Liver (tissue), 9 donors: Measurements from ENCODE around the gene BLVRA. TPM values are rescaled to one million over a fixed set of nuclear protein-coding genes. Genes with fewer than 3 reads are reported as not detected.

ENCODE experiments used
- DNase-seq: peaks from one replicate; pipeline ENCODE4 v3.0.0-alpha.2; 2017; ENCODE audit warnings: low spot score
- H3K27ac ChIP-seq, 2 donors: one replicate each; pipeline ENCODE4 v1.7.0; 2013; ENCODE audit warnings: inconsistent platforms in 2 of 2, low read length in 2 of 2, control low read depth in 1 of 2, low read depth in 1 of 2, mild to moderate bottlenecking in 1 of 2
- H3K27me3 ChIP-seq, 4 donors: one replicate each; pipeline versions ENCODE4 v1.6.1 to v1.7.0; 2013; ENCODE audit warnings: low read length in 3 of 4, inconsistent platforms in 1 of 4, mild to moderate bottlenecking in 1 of 4, moderate library complexity in 1 of 4; ENCODE audit not compliant: control insufficient read depth in 4 of 4, insufficient read depth in 4 of 4
- H3K36me3 ChIP-seq, 4 donors: one replicate each; pipeline versions ENCODE4 v1.6.1 to v1.7.0; 2013; ENCODE audit warnings: low read length in 3 of 4, mild to moderate bottlenecking in 3 of 4, low read depth in 1 of 4, moderate library complexity in 1 of 4; ENCODE audit not compliant: control insufficient read depth in 4 of 4, insufficient read depth in 3 of 4
- H3K4me1 ChIP-seq, 4 donors: one replicate each; pipeline versions ENCODE4 v1.6.1 to v1.7.0; 2013; ENCODE audit warnings: low read length in 3 of 4, mild to moderate bottlenecking in 3 of 4, moderate library complexity in 1 of 4; ENCODE audit not compliant: control insufficient read depth in 4 of 4, insufficient read depth in 4 of 4
- H3K4me3 ChIP-seq, 3 donors: one replicate each; pipeline versions ENCODE4 v1.6.1 to v1.7.0; 2013; ENCODE audit warnings: low read length in 3 of 3, control low read depth in 1 of 3, low read depth in 1 of 3, mild to moderate bottlenecking in 1 of 3
- H3K9ac ChIP-seq, 2 donors: one replicate each; pipeline ENCODE4 v1.7.0; 2013; ENCODE audit warnings: low read length in 2 of 2, mild to moderate bottlenecking in 2 of 2, moderate library complexity in 2 of 2, control low read depth in 1 of 2, low read depth in 1 of 2
- H3K9me3 ChIP-seq, 4 donors: one replicate each; pipeline versions ENCODE4 v1.6.1 to v1.7.0; 2013; ENCODE audit warnings: low read length in 3 of 4; ENCODE audit not compliant: control insufficient read depth in 4 of 4
- CTCF ChIP-seq: fragments of 150-350 bp; IDR thresholded peaks from 2 replicates; pipeline ENCODE4 v1.5.1; 2017; ENCODE audit warnings: improper control_type of control experiment, low read depth, low read length; ENCODE audit not compliant: missing input control
- EGR1 ChIP-seq, 2 donors: IDR thresholded peaks; 2 replicates each; pipeline ENCODE4 v1.6.1; 2016 to 2018; ENCODE audit warnings: antibody characterized with exemption in 2 of 2, low read depth in 2 of 2
- FOXA1 ChIP-seq: IDR thresholded peaks from 2 replicates; pipeline ENCODE4 v1.6.1; 2016; ENCODE audit warnings: antibody characterized with exemption
- FOXA2 ChIP-seq: IDR thresholded peaks from 2 replicates; pipeline ENCODE4 v1.6.1; 2016; ENCODE audit warnings: antibody characterized with exemption
- GABPA ChIP-seq, 2 donors: IDR thresholded peaks in 1 of 2; conservative IDR thresholded peaks in 1 of 2; 2 replicates each; pipeline ENCODE4 v1.6.1; 2016; ENCODE audit warnings: antibody characterized with exemption in 2 of 2, mild to moderate bottlenecking in 1 of 2, moderate library complexity in 1 of 2
- HNF4A ChIP-seq, 2 donors: conservative IDR thresholded peaks; 2 replicates each; pipeline ENCODE4 v1.6.1; 2016; ENCODE audit warnings: antibody characterized with exemption in 2 of 2, mild to moderate bottlenecking in 2 of 2
- HNF4G ChIP-seq: IDR thresholded peaks from 2 replicates; pipeline ENCODE4 v1.6.1; 2016; ENCODE audit warnings: antibody characterized with exemption
- JUND ChIP-seq, 2 donors: IDR thresholded peaks; 2 replicates each; pipeline ENCODE4 v1.6.1; 2016; ENCODE audit warnings: antibody characterized with exemption in 2 of 2
- MAX ChIP-seq: IDR thresholded peaks from 2 replicates; pipeline ENCODE4 v1.6.1; 2016; ENCODE audit warnings: antibody characterized with exemption
- NR2F2 ChIP-seq: IDR thresholded peaks from 2 replicates; pipeline ENCODE4 v1.6.1; 2016; ENCODE audit warnings: antibody characterized with exemption
- RAD21 ChIP-seq, 2 donors: IDR thresholded peaks; 2 replicates each; pipeline ENCODE4 v1.6.1; 2016; ENCODE audit warnings: antibody characterized with exemption in 2 of 2, mild to moderate bottlenecking in 2 of 2
- REST ChIP-seq: IDR thresholded peaks from 2 replicates; pipeline ENCODE4 v1.6.1; 2016; ENCODE audit warnings: antibody characterized with exemption, mild to moderate bottlenecking
- RXRA ChIP-seq, 2 donors: IDR thresholded peaks; 2 replicates each; pipeline ENCODE4 v1.6.1; 2017 to 2018; ENCODE audit warnings: antibody characterized with exemption in 2 of 2, mild to moderate bottlenecking in 1 of 2
- YY1 ChIP-seq: IDR thresholded peaks from 2 replicates; pipeline ENCODE4 v1.6.1; 2016; ENCODE audit warnings: antibody characterized with exemption, mild to moderate bottlenecking
- ZBTB33 ChIP-seq: IDR thresholded peaks from 2 replicates; pipeline ENCODE4 v1.6.1; 2016; ENCODE audit warnings: antibody characterized with exemption
- WGBS: extraction: QIAGEN DNeasy Blood & Tissue Kit; methylation state at CpG from one replicate; pipeline ENCODE4 v1.1.7; 2013; 5-methylcytosine and 5-hydroxymethylcytosine counted together
- polyA plus RNA-seq, 2 donors: library from polyadenylated mRNA; stranded (reverse) in 1 of 2; unstranded in 1 of 2; fragments of 200-250 nt in 1 of 2; fragments of >200 nt in 1 of 2; fragmentation: Nextera tagmentation in 1 of 2; extraction: Ambion mirVana in 1 of 2; gene quantifications; one replicate each; pipeline versions ENCODE4 v1.2.1 to v1.2.3, GENCODE V29; 2013 to 2015
- total RNA-seq, 2 donors: library from RNA; depleted of rRNA; stranded (reverse); fragments of >200 nt; gene quantifications; one replicate each; pipeline ENCODE4 v1.2.3, GENCODE V29; 2014
- donor health status: healthy.
- donor health status: healthy.
- donor health status: healthy.
- donor health status: healthy.
- donor health status: healthy.

BLVRA gene
- total and polyA plus RNA-seq, 4 donors = 5.1 to 23.5 (median 6.8) TPM

- no peak overlapping the region for H3K4me3 ChIP-seq
- H3K27me3 ChIP-seq = no peaks in the 10 kb centered on the region
- TF ChIP-seq ZBTB33 (no peak), GABPA (IDR thresholded peaks at IDR 0.05 in 1 of 2, conservative IDR thresholded peaks at IDR 0.05 in 1 of 2) (no peak), HNF4G (no peak), FOXA1 (no peak), MAX (no peak), NR2F2 (no peak), REST (no peak), FOXA2 (no peak), YY1 (no peak), JUND (IDR thresholded peaks at IDR 0.05) (no peak), RAD21 (IDR thresholded peaks at IDR 0.05) (no peak), RXRA (IDR thresholded peaks at IDR 0.05) (no peak), HNF4A (conservative IDR thresholded peaks at IDR 0.05) (no peak)
- H3K4me1 ChIP-seq = no peaks in the 10 kb centered on the region
- no peak overlapping the region for H3K27ac ChIP-seq
- H3K9ac ChIP-seq = no peak overlapping the region
- no peaks in the 10 kb centered on the region for H3K9me3 ChIP-seq
- no peaks in the 10 kb centered on the region for H3K36me3 ChIP-seq
- WGBS = 61% methylated on average over 4 of the region's 4 CpGs
- DNase-seq = no peak
These were observed 89.0 kb downstream of the BLVRA start for GRCh38 chr7:43847496-43847895.

GRCh38 chr7:43849047-43849446, 90.6 kb downstream of the BLVRA start:
- 62% methylated on average over 2 of the region's 2 CpGs for WGBS
- no peak overlapping the region for H3K9ac ChIP-seq
- TF ChIP-seq REST (no peak), CTCF (no peak), YY1 (no peak), EGR1 (IDR thresholded peaks at IDR 0.05; ENCODE audit: low read depth in 2 of 2) (no peak), MAX (no peak)
- H3K27me3 ChIP-seq = no peaks in the 10 kb centered on the region
- H3K4me1 ChIP-seq = no peaks in the 10 kb centered on the region
- no peak for DNase-seq
- no peaks in the 10 kb centered on the region for H3K36me3 ChIP-seq
- H3K27ac ChIP-seq = no peak overlapping the region
- H3K4me3 ChIP-seq = no peak overlapping the region
- no peaks in the 10 kb centered on the region for H3K9me3 ChIP-seq
